ENCODE data around the gene ELL2.

The ELL2 gene

DNA sequence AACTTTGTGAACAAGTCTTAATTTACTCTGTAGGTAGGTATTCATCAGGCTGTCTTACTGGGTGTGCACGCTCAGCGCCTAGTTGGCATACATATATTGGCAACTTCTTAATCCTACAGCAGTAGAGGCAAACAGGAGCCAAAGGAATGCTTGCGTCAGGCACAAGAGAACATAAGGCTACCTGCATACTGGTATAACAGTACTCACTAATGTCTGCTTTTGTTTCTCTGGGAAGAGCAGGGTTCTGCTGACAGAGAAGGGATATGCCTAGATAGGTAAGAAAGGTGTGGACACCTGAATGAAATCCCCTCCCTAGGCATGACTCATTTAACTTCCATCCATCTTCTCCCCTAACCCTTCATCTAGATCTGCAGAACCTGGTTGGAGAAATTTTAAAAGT is 40.1 kb downstream of the ELL2 start:
- DNase-seq (ENCODE audit: insufficient read length, low spot score) (no peak), FAIRE-seq (no peak)

GRCh38 chr5:95920822-95921221 is 40.8 kb downstream of the ELL2 start:
- TF ChIP-seq POLR2A (IDR thresholded peaks at IDR 0.05; ENCODE audit: low read depth, low read length) (no peak), PAX5 (IDR thresholded peaks at IDR 0.05; ENCODE audit: insufficient read depth, low read length, severe bottlenecking) (no peak), SPI1 (IDR thresholded peaks at IDR 0.05; ENCODE audit: low read depth, low read length) (no peak), POLR2AphosphoS5 (IDR thresholded peaks at IDR 0.05; ENCODE audit: low read depth, low read length) (no peak), TAF1 (IDR thresholded peaks at IDR 0.05; ENCODE audit: low read depth, low read length) (no peak), POU2F2 (IDR thresholded peaks at IDR 0.05; ENCODE audit: low read depth, low read length) (no peak)
- DNase-seq (ENCODE audit: insufficient read length, low spot score): no peak
- FAIRE-seq: no peak

More for the DNA sequence above, 40.1 kb downstream of the ELL2 start:
- no peak for TF ChIP-seq POU2F2 (IDR thresholded peaks at IDR 0.05; ENCODE audit: low read depth, low read length)
- TF ChIP-seq POLR2AphosphoS5 (IDR thresholded peaks at IDR 0.05; ENCODE audit: low read depth, low read length): no peak
- TF ChIP-seq POLR2A (IDR thresholded peaks at IDR 0.05; ENCODE audit: low read depth, low read length): no peak

DNA sequence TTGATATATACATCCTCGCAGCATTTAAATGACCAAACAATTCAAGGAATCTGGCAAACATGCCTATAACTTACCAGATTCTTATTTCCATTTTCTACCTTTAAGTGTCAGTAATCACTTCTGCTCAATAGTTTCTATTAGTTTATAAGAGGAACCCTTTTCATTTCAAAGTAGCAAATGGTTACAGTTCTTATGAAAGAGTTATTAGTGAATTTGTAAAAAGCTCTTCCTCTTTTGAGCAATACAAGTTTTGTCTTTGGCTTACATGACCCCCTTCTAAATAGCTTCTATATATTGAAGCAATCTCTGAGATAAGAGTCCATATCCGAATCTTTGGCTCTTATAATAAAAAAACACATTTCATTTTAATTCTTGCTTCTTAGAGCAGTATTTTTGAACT is 42.0 kb downstream of the ELL2 start:
- FAIRE-seq: no peak
- DNase-seq (ENCODE audit: insufficient read length, low spot score): no peak

GRCh38 chr5:95918421-95919006 is 43.1 kb downstream of the ELL2 start:
- FAIRE-seq (no peak), DNase-seq (ENCODE audit: insufficient read length, low spot score) (no peak)
- TF ChIP-seq PAX5 (IDR thresholded peaks at IDR 0.05; ENCODE audit: insufficient read depth, low read length, severe bottlenecking) (no peak), POLR2AphosphoS5 (IDR thresholded peaks at IDR 0.05; ENCODE audit: low read depth, low read length) (no peak), TAF1 (IDR thresholded peaks at IDR 0.05; ENCODE audit: low read depth, low read length) (no peak), SPI1 (IDR thresholded peaks at IDR 0.05; ENCODE audit: low read depth, low read length) (no peak), POLR2A (IDR thresholded peaks at IDR 0.05; ENCODE audit: low read depth, low read length) (no peak), POU2F2 (IDR thresholded peaks at IDR 0.05; ENCODE audit: low read depth, low read length) (no peak)

More for the DNA sequence above, 42.0 kb downstream of the ELL2 start:
- TF ChIP-seq SPI1 (IDR thresholded peaks at IDR 0.05; ENCODE audit: low read depth, low read length): peak; percentile 48; the same call in 1 of the 2 replicates
- TF ChIP-seq POU2F2 (IDR thresholded peaks at IDR 0.05; ENCODE audit: low read depth, low read length): no peak
- no peak for TF ChIP-seq POLR2A (IDR thresholded peaks at IDR 0.05; ENCODE audit: low read depth, low read length)
- TF ChIP-seq PAX5 (IDR thresholded peaks at IDR 0.05; ENCODE audit: insufficient read depth, low read length, severe bottlenecking): no peak
- no peak for TF ChIP-seq TAF1 (IDR thresholded peaks at IDR 0.05; ENCODE audit: low read depth, low read length)
- TF ChIP-seq POLR2AphosphoS5 (IDR thresholded peaks at IDR 0.05; ENCODE audit: low read depth, low read length): no peak

- no peak for FAIRE-seq
- no peak for DNase-seq (ENCODE audit: insufficient read length, low spot score)
- no peak for TF ChIP-seq POLR2AphosphoS5 (IDR thresholded peaks at IDR 0.05; ENCODE audit: low read depth, low read length)
- TF ChIP-seq SPI1 (IDR thresholded peaks at IDR 0.05; ENCODE audit: low read depth, low read length): no peak
- no peak for TF ChIP-seq POU2F2 (IDR thresholded peaks at IDR 0.05; ENCODE audit: low read depth, low read length)
- no peak for TF ChIP-seq TAF1 (IDR thresholded peaks at IDR 0.05; ENCODE audit: low read depth, low read length)
- no peak for TF ChIP-seq PAX5 (IDR thresholded peaks at IDR 0.05; ENCODE audit: insufficient read depth, low read length, severe bottlenecking)
- no peak for TF ChIP-seq POLR2A (IDR thresholded peaks at IDR 0.05; ENCODE audit: low read depth, low read length)
These were observed 44.4 kb downstream of the ELL2 start for GRCh38 chr5:95917207-95917606.

DNA sequence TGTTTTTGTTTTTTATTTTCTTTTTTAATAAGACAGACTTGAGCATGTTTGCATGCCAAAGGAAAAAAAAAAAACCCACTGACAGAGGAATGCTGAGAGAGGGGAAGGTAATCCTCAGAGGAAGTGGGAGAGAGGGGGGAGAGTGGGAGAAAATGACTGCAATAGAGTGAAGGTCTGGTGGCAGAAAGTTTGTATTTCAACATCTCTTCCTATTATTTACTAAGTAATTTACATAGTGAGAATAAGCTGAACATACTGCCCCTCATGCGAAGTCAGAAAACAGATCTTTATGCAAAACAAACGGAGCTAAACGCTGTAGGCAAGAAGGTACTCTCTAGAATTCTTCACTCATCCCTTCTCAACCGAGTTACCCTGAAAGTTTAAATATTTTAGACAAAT is 45.0 kb downstream of the ELL2 start:
- DNase-seq (ENCODE audit: insufficient read length, low spot score): no peak
- FAIRE-seq: no peak
- TF ChIP-seq TAF1 (IDR thresholded peaks at IDR 0.05; ENCODE audit: low read depth, low read length): no peak
- TF ChIP-seq SPI1 (IDR thresholded peaks at IDR 0.05; ENCODE audit: low read depth, low read length): 0 out of 2 replicates have a peak, but pooled peaks have one; percentile 23

GRCh38 chr5:95915999-95916686 is 45.5 kb downstream of the ELL2 start:
- TF ChIP-seq SPI1 (IDR thresholded peaks at IDR 0.05; ENCODE audit: low read depth, low read length) (peak; percentile 91), POLR2AphosphoS5 (IDR thresholded peaks at IDR 0.05; ENCODE audit: low read depth, low read length) (no peak), POU2F2 (IDR thresholded peaks at IDR 0.05; ENCODE audit: low read depth, low read length) (no peak)

GRCh38 chr5:95913663-95914062 is 48.0 kb downstream of the ELL2 start:
- TF ChIP-seq POU2F2 (IDR thresholded peaks at IDR 0.05; ENCODE audit: low read depth, low read length) (no peak), TAF1 (IDR thresholded peaks at IDR 0.05; ENCODE audit: low read depth, low read length) (no peak), POLR2AphosphoS5 (IDR thresholded peaks at IDR 0.05; ENCODE audit: low read depth, low read length) (no peak), POLR2A (IDR thresholded peaks at IDR 0.05; ENCODE audit: low read depth, low read length) (no peak), PAX5 (IDR thresholded peaks at IDR 0.05; ENCODE audit: insufficient read depth, low read length, severe bottlenecking) (no peak), SPI1 (IDR thresholded peaks at IDR 0.05; ENCODE audit: low read depth, low read length) (no peak)
- FAIRE-seq: no peak
- DNase-seq (ENCODE audit: insufficient read length, low spot score): no peak

More at GRCh38 chr5:95915999-95916686, 45.5 kb downstream of the ELL2 start:
- no peak for DNase-seq (ENCODE audit: insufficient read length, low spot score)
- peak; percentile 76 for FAIRE-seq

DNA sequence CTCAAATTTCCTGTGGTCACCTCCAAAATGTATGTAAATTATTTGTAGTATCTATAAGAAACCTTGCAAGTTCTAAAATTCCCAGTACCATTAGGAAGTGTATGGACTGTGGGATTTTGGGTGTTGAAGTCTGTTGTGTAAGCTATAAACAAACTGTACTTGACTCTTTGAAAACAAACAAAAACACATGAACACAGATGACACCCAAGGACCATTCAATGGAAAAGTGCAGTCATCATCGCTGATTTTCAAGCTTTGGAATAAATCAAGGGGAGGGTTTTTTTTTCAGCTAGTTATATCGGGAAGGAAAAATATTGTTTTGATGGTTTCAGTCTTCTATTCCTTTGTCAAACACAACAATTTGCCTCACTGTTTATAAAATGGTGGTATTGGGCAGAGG is 49.6 kb downstream of the ELL2 start:
- DNase-seq (ENCODE audit: insufficient read length, low spot score): no peak

GRCh38 chr5:95910521-95910920 is 51.1 kb downstream of the ELL2 start:
- DNase-seq (ENCODE audit: insufficient read length, low spot score) (no peak), FAIRE-seq (no peak)
- TF ChIP-seq TAF1 (IDR thresholded peaks at IDR 0.05; ENCODE audit: low read depth, low read length) (no peak), SPI1 (IDR thresholded peaks at IDR 0.05; ENCODE audit: low read depth, low read length) (no peak), PAX5 (IDR thresholded peaks at IDR 0.05; ENCODE audit: insufficient read depth, low read length, severe bottlenecking) (no peak), POLR2AphosphoS5 (IDR thresholded peaks at IDR 0.05; ENCODE audit: low read depth, low read length) (no peak), POU2F2 (IDR thresholded peaks at IDR 0.05; ENCODE audit: low read depth, low read length) (no peak)

More for the DNA sequence above, 49.6 kb downstream of the ELL2 start:
- TF ChIP-seq POU2F2 (IDR thresholded peaks at IDR 0.05; ENCODE audit: low read depth, low read length) (no peak), TAF1 (IDR thresholded peaks at IDR 0.05; ENCODE audit: low read depth, low read length) (no peak), POLR2A (IDR thresholded peaks at IDR 0.05; ENCODE audit: low read depth, low read length) (no peak), POLR2AphosphoS5 (IDR thresholded peaks at IDR 0.05; ENCODE audit: low read depth, low read length) (no peak), SPI1 (IDR thresholded peaks at IDR 0.05; ENCODE audit: low read depth, low read length) (no peak), PAX5 (IDR thresholded peaks at IDR 0.05; ENCODE audit: insufficient read depth, low read length, severe bottlenecking) (no peak)
- FAIRE-seq: no peak
